Stimulated activated CD8-positive, alpha-beta memory T cell treated with anti-CD3 and anti-CD28 coated beads, Interleukin-4, amount 100 ng/mL, for 4 hours (primary cell): ENCODE data around the gene FOXP2.

Source experiments
- DNase-seq, 2 donors: peaks; one replicate each; pipeline ENCODE4 v3.0.0-alpha.2; 2020; ENCODE audit warnings: low read depth in 2 of 2, low spot score in 1 of 2

FOXP2 gene

DNA sequence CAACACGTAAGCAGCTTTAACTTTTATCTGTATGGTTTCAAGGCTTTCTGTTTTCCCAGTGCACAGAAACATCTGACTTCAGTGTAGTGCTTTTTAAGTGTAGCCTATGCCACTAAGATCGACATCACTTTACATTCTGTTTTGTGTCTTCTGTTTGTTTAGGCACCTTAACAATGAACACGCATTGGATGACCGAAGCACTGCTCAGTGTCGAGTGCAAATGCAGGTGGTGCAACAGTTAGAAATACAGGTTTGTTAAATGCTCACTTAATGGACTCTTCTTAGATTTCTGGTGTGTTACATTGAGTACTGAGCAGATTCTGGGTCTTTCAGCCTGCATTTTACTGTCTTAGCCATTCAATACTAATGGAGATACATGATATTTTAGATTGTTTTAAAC is 237.4 kb downstream of the FOXP2 start:
- DNase-seq, result no peak

GRCh38 chr7:114653364-114654088 is 238.9 kb downstream of the FOXP2 start:
- no peak for DNase-seq

- no peak for DNase-seq
Measured at GRCh38 chr7:114656466-114656865, 241.9 kb downstream of the FOXP2 start.

DNA sequence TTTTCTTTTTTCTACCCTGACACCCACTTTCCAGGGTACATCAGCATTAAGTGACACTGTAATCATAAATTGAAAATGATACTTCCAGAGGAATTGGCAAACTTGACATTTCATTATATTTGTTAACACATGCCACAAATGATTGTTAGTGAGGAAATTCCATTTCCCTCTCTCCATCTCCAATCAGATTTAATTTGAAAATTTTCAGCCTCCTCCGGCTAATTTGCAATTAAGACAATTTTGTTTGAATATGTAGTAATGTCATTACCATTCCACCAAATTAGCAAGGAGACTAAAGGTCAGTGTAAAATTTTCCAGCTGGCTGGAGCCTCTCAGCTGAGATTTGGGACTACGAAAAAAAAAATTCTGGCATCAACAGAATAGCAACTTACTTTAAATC is 242.7 kb downstream of the FOXP2 start:
- no peak for DNase-seq

DNA sequence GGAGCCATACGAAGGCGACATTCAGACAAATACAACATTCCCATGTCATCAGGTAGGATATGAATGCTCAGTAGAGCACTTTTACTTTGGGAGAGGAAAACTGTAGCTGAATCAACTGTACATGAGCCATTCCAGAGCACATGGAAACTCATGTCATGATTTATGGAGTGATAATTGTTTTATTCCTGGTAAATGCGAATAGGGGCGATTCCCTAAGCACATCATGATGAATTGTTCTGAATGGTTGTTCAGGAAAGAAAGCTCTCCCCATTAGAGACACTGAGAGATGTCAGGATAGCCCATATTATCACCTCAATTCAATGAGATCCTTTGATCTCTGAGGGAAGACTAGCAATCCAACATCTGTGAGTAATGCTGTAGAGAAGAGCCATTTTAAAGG is 243.6 kb downstream of the FOXP2 start:
- DNase-seq, result no peak

DNA sequence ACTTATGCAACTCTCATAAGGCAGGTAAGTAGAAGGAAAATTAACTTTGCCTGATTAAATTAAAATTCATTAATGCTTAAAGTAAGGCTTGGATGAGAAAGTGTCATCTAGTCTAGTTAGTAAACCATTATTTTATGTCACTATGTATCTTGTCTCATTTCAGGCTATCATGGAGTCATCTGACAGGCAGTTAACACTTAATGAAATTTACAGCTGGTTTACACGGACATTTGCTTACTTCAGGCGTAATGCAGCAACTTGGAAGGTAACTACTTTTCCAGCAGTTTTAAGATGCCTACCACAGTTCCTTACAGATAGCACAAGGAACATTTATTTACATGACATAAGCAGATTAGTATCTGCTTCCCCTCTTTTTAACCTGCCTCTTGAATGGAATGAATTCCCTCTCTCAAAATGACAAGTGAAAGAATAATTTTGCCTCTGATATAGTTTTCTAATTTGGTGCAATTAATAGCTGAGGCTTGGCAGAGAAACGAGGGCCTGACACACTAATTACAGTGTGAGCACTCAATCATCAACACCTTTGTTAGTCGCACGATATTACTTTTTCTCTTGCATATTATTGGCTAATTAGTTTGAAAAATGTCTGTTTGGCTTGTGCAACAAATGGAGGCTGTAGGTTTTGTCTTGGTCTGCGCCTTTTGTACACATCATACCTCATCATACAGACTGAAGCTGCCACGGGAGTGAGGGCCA is 245.0 kb downstream of the FOXP2 start:
- no peak for DNase-seq

DNA sequence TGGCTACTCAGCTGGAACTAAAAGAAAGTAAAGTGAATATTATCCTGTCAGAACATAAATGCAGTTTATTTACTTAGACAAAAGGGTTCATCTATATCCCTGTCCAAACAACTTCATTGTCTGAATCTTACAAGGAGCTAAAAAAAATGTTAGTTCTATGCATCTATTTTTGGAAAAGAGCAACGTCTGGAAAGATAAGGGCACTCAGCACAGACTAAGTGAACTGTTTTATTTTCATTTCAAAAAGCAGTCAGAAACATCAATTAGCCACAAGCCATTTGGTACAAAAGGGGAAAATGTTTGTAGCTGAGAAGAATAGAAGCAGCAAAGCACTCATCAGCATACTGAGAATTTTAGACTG is 245.5 kb downstream of the FOXP2 start:
- no peak for DNase-seq

- DNase-seq, result no peak
Measured at GRCh38 chr7:114660753-114661152, 246.1 kb downstream of the FOXP2 start.

DNA sequence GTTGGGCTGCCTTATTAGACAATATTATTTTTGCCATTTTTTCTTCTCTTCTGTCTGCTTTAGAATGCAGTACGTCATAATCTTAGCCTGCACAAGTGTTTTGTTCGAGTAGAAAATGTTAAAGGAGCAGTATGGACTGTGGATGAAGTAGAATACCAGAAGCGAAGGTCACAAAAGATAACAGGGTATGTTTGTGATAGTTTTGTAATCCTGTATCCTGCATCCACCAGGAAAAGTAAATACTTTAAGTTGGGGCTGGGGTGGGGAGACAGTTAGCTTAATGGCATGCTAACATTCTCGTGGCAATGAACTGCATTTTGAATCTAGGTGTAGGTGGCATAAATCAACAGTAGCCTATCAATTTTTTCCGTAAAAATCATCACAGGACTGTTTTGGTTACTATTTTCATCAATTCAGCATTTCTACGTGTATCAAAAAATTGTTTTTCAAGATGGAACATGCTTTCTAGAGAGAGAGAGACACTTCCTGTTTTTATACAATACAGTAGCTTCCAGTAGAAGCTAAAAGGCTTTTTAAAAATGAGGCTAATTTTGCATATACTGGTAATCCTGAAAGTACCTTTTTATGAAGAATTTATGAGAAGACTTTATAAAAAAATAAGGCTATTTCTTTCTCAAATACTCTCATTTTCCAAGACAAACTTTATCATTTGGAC is 247.5 kb downstream of the FOXP2 start:
- no peak for DNase-seq

DNA sequence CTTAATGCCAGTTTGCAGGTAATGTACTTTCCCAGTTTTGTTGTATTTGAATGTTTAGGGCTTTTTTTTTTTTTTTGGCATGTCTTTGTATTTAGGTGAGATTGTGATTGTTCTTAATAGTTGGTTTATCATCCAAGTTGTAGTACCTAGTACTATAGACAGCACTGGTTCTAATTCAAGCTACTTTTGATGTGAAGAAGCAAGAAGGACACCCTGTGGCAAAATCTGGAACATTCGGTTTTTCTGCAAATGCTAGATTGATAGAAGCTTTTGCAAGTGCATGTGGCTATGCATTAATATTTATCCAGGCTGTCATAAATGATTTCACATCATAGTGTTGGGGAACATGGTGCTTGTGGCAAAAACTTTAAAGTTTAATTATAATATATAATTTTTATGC is 248.9 kb downstream of the FOXP2 start:
- DNase-seq, result no peak

DNA sequence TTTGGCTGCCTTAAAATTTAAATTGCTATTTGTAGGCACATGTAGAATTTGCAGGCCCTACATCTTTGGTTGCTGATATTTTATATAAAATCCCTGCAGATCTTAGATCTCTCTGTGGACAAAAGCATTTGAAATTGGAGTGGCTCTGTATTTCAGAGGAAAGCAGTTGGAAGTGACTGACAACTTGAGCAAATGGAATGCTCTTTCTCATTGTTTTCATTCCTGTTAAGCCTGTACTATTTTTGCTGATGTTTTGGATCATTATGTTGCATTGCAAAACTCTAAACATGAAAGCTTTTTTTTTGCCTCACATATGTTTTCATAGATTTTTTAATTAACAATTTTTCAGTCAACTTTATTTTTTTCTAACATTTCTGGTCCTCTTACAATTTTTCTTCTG is 256.1 kb downstream of the FOXP2 start:
- no peak for DNase-seq

DNA sequence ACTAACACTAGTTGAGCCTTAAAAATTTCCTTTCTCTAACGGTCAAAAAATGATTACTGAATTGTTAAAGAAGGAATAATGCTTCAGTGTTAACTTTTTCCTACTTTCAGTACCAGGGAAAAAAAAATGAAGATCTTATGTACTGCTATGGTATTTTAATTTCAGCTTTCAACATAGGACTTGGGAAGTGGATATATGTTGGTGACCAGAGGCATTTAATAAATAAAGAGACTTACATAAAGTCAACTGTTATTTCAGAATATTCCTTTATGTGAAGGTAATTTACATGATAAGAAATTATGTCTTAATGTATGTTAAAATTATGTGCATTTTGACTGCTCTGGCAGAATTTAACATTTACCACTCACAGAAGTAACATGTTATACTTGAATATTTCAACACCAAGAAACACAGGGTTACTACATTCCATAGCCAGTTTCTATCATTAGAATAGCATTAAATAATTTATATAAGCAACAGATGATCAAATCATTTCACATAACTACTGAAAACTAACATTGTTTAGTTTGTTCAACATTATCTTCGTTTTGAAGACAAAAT is 257.0 kb downstream of the FOXP2 start:
- no peak for DNase-seq

DNA sequence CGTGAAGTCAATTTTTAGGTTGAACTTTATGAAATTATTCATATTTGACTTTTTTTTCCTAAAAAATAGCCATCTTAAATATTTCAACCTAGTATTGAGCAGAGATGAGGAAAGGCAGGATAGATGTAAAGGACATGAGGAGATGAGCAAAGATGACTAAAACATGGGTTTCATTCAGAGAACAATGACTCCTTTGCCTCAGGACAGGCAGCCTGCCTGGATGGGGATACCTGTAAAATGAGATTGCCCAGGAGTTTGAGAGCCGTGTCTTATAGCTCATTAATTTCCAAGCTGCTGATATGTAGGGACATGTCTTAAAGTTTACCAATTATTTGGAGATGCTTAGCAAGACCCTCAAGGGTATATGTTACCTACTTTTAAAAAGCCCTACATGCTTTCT is 263.5 kb downstream of the FOXP2 start:
- DNase-seq, result no peak

GRCh38 chr7:114687238-114687637 is 272.6 kb downstream of the FOXP2 start:
- DNase-seq, result no peak

GRCh38 chr7:114688443-114689055 is 273.9 kb downstream of the FOXP2 start:
- no peak for DNase-seq

GRCh38 chr7:114689406-114689805 is 274.8 kb downstream of the FOXP2 start:
- DNase-seq, result no peak

GRCh38 chr7:114691605-114692004 is 277.0 kb downstream of the FOXP2 start:
- no peak for DNase-seq

DNA sequence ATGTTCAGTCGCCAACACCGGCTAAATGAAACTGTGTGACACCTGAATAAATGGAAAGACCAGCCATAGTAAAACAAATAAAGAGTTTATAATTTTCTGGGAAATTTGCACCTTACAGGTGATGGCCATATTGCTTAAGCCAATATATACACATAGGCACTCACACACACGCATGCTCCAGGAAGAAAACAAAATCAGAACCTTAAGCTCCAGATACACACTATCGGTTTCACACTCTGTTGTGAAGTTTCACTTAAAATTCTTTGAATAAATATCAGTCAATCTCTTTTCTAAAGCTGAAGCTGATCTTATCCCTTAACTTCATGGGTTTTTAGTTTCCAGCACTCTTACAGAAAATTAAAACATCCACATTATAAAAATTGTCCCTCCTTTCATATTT is 280.6 kb downstream of the FOXP2 start:
- no peak for DNase-seq

DNA sequence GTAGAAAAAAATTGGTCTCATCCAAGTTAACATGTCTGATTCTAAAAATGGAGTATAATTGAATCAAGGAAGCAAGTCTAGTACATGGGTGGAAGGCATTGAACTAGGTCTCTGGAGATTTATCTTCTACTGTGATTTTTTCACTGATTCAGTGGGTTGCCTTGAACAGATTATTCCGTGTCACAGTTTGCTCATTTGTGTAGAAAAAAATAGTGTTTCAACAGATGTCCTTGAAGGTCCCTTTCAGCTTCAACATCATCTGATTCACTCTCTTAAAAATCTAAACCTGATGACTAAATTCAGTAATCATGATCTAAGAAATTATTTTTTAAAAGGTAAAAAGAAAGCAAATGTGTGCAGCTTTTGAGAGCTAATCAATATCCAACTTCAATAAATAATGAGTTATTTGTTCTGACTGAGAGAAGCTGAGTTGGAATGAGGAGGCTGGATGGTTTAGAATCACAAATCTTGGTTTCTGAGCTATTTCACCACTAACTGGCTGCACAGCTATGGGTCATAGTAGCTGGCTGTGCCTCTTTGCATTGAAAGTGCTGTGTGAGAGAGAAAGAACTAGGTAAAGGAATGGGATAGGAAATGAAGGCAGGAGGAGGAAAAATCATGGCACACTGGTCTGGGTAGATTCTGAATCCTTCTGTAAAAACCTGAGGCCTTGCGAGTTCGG is 285.8 kb downstream of the FOXP2 start:
- DNase-seq, result no peak

- no peak for DNase-seq
Measured at GRCh38 chr7:114703677-114704076, 289.1 kb downstream of the FOXP2 start.

- DNase-seq, result no peak
Measured at GRCh38 chr7:114708646-114709045, 294.0 kb downstream of the FOXP2 start.
